Mesenteric fat pad (tissue), 1 donor: Measurements from ENCODE around the gene DPYD. TPM values are rescaled to one million over a fixed set of nuclear protein-coding genes. Genes with fewer than 3 reads are reported as not detected.

Experiments
- DNase-seq: peaks from one replicate; pipeline ENCODE4 v3.0.0-alpha.2; 2020; ENCODE audit warnings: low spot score
- total RNA-seq: library from RNA; stranded (reverse); fragmentation: NEBNext Ultra II Directional; extraction: Animal tissue kit (Norgen Biotek cat#: 25700); gene quantifications from one replicate; pipeline ENCODE4 v1.2.1, GENCODE V29; 2021
- donor health status: DM: yes; HTN: yes; CAD: no.

The DPYD gene
- total RNA-seq, 1 donor from 2014 or later: 48.6 TPM

- no peak for DNase-seq
Measured at GRCh38 chr1:97792655-97793054, 128.2 kb downstream of the DPYD start.

GRCh38 chr1:97791251-97791650 is 129.6 kb downstream of the DPYD start:
- DNase-seq: no peak

DNA sequence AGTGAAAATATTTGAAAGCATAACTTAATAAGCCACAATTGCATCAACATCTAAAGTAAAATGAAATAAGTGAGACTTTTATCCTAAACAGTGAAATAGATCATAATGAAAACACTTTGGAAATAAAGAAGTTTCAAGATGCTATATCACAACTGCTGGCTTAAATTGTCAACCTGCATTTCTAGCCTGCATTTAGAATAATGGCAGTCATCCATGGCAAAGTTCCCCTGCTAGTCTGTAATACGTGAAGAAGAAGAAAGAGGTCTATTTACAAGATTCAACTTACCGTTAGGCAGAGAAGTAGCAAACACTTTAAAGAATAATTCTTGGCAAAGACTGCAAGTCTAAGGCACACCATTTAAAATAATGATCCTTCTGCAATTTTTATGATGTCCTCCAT is 133.6 kb downstream of the DPYD start:
- DNase-seq: no peak

GRCh38 chr1:97784661-97785060 is 136.2 kb downstream of the DPYD start:
- no peak for DNase-seq

DNA sequence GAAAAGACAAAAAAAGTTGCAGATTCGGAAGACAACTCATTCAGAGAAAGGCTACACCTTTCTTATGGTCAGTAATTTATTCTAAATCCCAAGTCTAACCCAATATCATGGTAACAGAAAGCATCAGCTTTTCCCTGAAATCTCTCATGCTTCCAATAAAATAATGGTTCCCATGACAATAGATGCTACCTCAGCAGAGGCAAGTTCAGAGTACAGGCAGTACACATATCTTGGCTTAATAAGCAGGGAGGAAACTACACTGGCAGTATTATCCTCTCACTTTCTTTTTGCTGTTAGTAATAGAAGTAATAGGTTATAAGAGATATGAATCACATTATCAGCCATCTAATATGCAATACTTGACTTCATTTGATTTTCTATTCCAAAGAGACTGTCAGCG is 137.1 kb downstream of the DPYD start:
- DNase-seq: no peak

GRCh38 chr1:97781762-97782337 is 139.0 kb downstream of the DPYD start:
- DNase-seq: no peak

DNA sequence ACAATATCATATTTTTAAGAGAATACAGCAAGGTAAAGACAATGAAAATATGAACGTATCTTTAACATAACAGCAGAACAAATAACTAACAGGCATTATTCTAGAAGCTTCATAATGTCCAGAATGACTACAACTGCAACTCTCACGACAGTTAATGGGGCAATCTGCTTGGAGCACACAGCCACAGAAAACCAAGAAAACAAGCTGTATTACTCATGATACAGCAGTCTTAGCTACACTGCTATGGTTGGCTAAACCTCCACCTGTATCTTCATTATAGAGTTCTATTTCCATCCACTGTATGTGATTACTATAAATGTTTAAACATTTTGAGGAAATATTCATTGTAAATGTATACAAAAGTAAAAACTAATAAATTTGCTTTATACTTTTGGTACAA is 139.9 kb downstream of the DPYD start:
- DNase-seq: no peak

DNA sequence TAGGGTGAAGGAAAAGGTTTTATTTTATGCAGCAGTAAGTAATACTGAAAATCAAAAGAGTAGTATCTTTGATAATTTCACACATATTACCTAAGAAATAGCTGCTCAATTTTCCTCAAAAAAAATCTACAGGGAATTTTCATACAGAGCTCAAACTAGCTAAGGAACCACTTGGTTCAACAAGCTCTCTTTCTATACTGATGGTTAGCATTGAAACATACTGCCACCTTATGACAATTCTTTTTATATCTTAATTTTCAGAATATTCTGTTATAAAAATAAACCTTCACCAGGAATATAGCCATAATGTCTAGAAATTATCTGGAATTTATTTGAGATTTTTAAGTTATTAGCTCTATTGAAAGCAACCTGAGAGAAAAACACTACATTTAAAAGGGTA is 142.1 kb downstream of the DPYD start:
- no peak for DNase-seq

DNA sequence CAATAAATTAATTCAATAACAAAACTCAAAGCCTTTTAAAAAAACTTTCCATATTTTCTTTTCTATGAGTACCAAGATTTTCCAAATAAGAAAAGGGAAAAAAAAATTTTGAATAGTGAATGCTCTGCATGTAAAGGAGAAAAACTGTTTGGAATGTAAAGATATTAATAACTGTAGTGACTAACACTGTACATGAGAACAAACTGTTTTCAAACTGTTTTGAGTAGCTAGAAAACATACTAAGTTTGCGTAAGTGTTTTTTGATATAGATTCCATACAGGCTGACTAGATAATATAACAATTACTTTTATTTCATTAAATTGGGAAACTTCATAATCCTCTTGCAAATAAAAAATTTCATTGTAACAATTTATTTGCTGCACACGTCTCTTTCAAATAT is 150.5 kb downstream of the DPYD start:
- DNase-seq: no peak

- no peak for DNase-seq
Measured at GRCh38 chr1:97767381-97767780, 153.5 kb downstream of the DPYD start.

DNA sequence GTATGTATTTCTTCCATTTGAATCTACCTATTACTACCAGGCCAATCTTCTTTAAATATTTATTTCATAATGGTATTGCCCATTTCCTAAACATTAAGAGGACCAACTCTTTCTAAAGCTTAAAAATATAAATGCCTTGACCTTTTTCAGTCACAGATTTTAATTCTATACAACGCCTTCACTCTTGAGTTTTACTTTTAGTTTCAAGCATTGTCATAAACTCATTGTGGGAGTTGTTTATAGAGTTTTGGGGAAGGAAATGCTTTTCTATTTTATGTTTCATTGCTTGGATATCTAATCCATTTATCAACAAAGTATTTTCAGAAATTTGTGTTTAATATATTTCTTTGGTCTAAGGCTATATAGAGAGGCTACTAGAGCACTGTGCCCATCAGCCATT is 155.8 kb downstream of the DPYD start:
- no peak for DNase-seq

DNA sequence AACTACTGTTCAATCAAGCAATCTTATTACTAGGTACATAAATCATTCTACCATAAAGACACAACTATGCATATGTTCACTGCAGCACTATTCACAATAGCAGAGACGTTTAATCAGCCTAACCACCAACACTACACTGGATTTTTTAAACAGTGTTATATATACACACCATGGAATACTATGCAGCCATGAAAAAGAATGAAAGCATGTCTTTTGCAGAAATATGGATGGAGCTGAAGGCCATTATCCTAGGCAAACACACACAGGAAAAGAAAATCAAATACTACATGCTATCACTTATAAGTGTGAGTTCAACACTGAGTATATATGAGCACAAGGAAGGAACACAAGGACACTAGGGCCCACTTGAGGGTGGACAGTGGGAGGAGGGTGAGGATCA is 159.2 kb downstream of the DPYD start:
- DNase-seq: no peak

DNA sequence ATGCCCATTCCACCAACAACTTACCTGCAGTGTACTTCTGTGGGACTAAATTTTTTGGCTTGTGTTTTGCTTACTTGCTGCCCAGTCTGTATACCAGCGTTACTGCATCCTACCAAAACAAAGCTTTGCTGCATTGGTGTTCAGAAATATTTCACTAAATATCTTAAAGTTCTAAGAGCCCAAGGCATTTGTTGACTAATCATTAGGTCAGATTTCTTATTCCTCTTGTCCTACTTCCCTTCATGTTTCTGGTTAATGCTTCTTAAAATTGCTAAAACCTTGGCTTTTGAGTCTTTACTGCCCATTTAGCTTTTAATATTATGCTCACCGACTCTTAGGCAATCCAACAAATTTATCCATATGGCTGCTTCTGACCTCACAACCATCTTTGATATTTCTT is 161.8 kb downstream of the DPYD start:
- DNase-seq: no peak

DNA sequence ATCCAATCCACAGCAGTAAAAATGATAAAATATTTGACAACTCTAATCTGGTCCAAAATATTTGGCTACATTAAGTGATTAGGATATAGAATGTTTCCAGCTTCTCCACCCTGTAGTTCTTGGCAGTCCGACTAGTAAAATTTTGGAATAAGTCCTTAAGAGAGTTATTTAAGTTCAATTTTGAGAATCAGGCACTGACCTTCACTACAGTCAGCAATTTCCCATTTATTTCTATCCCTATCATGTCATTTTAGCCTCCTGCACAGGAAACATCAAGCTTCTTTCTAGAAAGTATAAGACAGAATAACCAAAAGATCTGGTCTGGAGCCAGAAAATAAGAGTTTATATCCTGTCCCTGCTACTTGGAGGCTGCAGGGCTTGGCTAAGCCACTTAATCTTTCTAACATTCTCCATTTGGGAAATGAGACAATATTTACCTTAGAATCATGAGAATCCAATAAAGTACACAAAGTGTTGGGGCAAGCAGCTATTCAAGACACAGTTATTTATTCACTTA is 162.2 kb downstream of the DPYD start:
- no peak for DNase-seq

DNA sequence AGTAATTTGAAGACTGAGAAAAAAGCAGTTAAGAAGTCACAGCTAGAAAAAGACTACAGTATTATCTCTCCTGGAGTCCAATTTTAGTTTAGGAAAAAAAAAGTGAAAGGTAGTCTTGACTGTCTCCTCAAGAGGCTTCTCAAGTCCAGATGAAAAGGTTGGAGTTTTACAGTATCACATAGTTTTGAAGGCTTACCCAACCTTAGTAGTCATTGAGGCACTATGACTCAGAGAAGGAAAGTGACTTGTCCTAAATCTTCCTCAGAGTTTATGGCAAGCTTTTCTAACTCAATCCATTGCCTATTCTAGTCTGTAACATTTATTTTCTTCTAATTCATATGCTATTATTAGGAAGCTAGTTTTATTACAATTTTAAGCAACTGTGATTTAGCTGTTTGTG is 174.9 kb downstream of the DPYD start:
- no peak for DNase-seq

DNA sequence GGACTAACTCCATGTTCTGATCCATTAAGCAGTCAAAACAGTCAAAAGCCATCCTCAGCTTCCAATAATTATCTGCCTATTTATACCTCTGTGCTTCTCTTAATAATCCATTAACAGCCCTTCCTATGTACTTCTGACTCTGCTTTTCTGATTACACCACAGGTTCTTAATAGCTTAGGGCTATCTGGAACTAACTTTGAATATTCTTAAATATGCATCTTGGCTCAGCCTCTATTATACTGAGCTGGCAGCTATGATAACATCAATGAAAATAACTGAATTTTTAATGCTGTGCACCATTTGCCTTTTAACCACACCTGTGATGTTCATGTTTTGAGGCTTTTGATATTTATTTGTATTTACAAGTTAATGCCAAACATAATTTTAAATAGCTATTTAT is 175.9 kb downstream of the DPYD start:
- DNase-seq: no peak

- DNase-seq: no peak
Measured at GRCh38 chr1:97743129-97743528, 177.7 kb downstream of the DPYD start.

GRCh38 chr1:97740891-97741290 is 179.9 kb downstream of the DPYD start:
- no peak for DNase-seq

GRCh38 chr1:97739596-97740103 is 181.2 kb downstream of the DPYD start:
- DNase-seq: no peak

DNA sequence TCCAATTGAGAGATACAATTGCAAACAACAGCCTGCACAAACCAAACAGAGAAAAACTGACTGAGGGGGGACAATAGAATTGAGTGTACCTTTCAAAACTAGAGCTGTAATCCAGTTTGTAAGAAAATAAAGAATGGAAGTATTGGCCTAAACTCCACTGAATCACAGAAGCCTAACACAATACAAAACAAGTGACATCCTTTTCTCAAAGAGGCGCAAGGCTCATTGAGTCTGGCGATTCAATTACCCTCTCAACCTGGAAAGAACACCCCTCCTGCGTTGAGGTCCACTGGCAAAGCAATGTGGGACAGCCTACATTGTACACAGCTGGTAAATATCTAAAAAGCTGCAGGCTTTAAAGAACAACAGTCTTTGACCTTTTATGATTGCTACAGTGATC is 182.6 kb downstream of the DPYD start:
- no peak for DNase-seq

DNA sequence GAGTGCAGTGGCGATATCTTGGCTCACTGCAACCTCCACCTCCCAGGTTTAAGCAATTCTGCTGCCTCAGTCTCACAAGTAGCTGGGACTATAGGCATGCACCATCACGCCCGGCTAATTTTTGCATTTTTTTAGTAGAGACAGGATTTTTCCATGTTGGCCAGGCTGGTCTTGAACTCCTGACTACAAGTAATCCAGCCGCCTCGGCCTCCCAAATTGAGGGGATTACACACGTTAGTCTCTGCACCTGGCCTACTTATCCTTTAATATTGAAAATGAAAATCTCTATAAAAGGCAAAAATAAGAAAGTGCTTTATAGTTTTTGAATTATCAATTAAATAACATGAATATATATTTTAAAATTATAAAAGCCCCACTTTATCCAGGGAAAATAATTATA is 190.6 kb downstream of the DPYD start:
- DNase-seq: no peak

- no peak for DNase-seq
Measured at GRCh38 chr1:97728436-97728835, 192.4 kb downstream of the DPYD start.

DNA sequence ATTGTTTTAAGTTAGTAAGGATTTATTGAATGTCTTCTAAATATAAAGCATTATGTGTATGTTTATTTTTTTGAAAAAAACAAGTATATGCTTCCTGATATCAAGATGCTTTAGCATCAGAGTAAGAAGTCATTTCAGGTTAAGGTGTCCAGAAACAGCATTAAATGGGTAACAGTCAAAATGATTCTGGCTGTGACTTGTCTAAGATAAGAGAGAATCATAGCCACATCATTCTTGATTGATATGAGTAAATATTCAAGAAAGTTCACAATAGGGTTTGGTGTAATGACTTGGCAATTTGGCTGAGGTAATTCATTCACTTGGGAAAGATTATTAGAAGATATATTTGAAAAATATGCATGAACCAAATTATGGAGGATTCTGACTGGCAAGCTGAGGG is 193.8 kb downstream of the DPYD start:
- DNase-seq: no peak

DNA sequence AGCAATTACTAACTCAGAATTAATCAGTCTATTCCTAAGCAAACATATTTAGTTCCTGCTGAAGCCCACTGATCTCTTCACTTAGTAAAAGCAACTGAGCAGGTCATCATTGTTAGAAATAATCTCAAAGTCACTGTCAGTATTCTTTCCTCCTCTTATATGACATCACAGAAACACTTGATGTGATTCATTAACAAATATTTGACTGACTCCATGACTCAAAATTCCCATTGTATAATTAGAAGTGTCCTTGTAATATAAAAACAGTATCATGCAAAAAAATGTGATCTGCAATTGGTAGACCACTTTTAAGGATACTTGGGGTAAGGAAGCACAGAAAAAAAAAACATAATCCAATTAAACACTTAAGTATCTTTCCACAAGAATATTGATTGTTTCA is 194.4 kb downstream of the DPYD start:
- no peak for DNase-seq
